HG03575 (cell line): ENCODE data around the gene DGLUCY.
"Not testable (repeated sequence)": the region's sequence is repeated elsewhere in the genome, so short reads cannot be mapped to it uniquely, and the experiment has no call there.

Experiments used
- ATAC-seq: cut with Tn5 transposase; IDR thresholded peaks from one replicate; pipeline ENCODE4 v1.9.1; 2021; ENCODE audit not compliant: unreplicated experiment, insufficient number of reproducible peaks, low FRiP score; ENCODE audit errors: extremely low read depth

DGLUCY gene

GRCh38 chr14:91158091-91158790 is 44.4 kb downstream of the DGLUCY start:
- ATAC-seq = no peak

GRCh38 chr14:91159182-91159581 is 45.3 kb downstream of the DGLUCY start:
- ATAC-seq = no peak

- ATAC-seq = no peak
Measured at GRCh38 chr14:91159906-91160305, 46.0 kb downstream of the DGLUCY start.

GRCh38 chr14:91163316-91163715 is 49.4 kb downstream of the DGLUCY start:
- no peak for ATAC-seq

GRCh38 chr14:91164676-91165075 is 50.8 kb downstream of the DGLUCY start:
- no peak for ATAC-seq

- ATAC-seq = no peak
Measured at GRCh38 chr14:91167380-91167770, 53.5 kb downstream of the DGLUCY start.

- ATAC-seq = no peak
Measured at GRCh38 chr14:91169951-91170350, 56.1 kb downstream of the DGLUCY start.

GRCh38 chr14:91170504-91171121 is 56.7 kb downstream of the DGLUCY start:
- ATAC-seq = no peak

- ATAC-seq = no peak
Measured at GRCh38 chr14:91171291-91171690, 57.4 kb downstream of the DGLUCY start.

- ATAC-seq = no peak
Measured at GRCh38 chr14:91173221-91173670, 59.4 kb downstream of the DGLUCY start.

GRCh38 chr14:91173904-91174303 is 60.0 kb downstream of the DGLUCY start:
- no peak for ATAC-seq

GRCh38 chr14:91175291-91176201 is 61.7 kb downstream of the DGLUCY start:
- no peak for ATAC-seq

- ATAC-seq = no peak
Measured at GRCh38 chr14:91177073-91178034, 63.5 kb downstream of the DGLUCY start.

GRCh38 chr14:91180611-91181010 is 66.7 kb downstream of the DGLUCY start:
- no peak for ATAC-seq

- ATAC-seq = not testable (repeated sequence)
Measured at GRCh38 chr14:91182753-91183152, 68.9 kb downstream of the DGLUCY start.

- ATAC-seq = no peak
Measured at GRCh38 chr14:91184559-91184958, 70.7 kb downstream of the DGLUCY start.

GRCh38 chr14:91185721-91186120 is 71.8 kb downstream of the DGLUCY start:
- no peak for ATAC-seq

GRCh38 chr14:91186515-91187066 is 72.7 kb downstream of the DGLUCY start:
- ATAC-seq = no peak
